PC-3 (cell line): Measurements from ENCODE around the gene ADAM22.

Experiments
- EZH2phosphoT487 ChIP-seq: fragments of 300-600 bp; sonication (generic); IDR thresholded peaks from 2 replicates; pipeline ENCODE4 v1.6.1; 2018; ENCODE audit warnings: mild to moderate bottlenecking, antibody characterized with exemption, low read length, borderline replicate concordance
- TF ChIP-seq, protein P1 (sequence below): fragments of 300-600 bp; sonication (generic); conservative IDR thresholded peaks from 2 replicates; pipeline ENCODE4 v1.5.1; 2017; ENCODE audit warnings: antibody characterized with exemption, low read depth, mild to moderate bottlenecking, low read length

- TF ChIP-seq, protein P1, sequence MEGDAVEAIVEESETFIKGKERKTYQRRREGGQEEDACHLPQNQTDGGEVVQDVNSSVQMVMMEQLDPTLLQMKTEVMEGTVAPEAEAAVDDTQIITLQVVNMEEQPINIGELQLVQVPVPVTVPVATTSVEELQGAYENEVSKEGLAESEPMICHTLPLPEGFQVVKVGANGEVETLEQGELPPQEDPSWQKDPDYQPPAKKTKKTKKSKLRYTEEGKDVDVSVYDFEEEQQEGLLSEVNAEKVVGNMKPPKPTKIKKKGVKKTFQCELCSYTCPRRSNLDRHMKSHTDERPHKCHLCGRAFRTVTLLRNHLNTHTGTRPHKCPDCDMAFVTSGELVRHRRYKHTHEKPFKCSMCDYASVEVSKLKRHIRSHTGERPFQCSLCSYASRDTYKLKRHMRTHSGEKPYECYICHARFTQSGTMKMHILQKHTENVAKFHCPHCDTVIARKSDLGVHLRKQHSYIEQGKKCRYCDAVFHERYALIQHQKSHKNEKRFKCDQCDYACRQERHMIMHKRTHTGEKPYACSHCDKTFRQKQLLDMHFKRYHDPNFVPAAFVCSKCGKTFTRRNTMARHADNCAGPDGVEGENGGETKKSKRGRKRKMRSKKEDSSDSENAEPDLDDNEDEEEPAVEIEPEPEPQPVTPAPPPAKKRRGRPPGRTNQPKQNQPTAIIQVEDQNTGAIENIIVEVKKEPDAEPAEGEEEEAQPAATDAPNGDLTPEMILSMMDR = no peak
- TF ChIP-seq EZH2phosphoT487 = no peak
Observed at GRCh38 chr7:88184848-88185304, 250.8 kb downstream of the ADAM22 start.
